Epithelial cell of umbilical artery (primary cell): ENCODE measurements around the gene SRP68. TPM values are rescaled to one million over a fixed set of nuclear protein-coding genes. Genes with fewer than 3 reads are reported as not detected.

ENCODE experiments used
- total RNA-seq: library from RNA; depleted of rRNA; stranded (reverse); fragments of >200 nt; gene quantifications from 2 replicates; pipeline ENCODE4 v1.2.3, GENCODE V29; 2014

SRP68 gene
- total RNA-seq: 29.9 and 32.8 TPM in 2 replicates

DNA sequence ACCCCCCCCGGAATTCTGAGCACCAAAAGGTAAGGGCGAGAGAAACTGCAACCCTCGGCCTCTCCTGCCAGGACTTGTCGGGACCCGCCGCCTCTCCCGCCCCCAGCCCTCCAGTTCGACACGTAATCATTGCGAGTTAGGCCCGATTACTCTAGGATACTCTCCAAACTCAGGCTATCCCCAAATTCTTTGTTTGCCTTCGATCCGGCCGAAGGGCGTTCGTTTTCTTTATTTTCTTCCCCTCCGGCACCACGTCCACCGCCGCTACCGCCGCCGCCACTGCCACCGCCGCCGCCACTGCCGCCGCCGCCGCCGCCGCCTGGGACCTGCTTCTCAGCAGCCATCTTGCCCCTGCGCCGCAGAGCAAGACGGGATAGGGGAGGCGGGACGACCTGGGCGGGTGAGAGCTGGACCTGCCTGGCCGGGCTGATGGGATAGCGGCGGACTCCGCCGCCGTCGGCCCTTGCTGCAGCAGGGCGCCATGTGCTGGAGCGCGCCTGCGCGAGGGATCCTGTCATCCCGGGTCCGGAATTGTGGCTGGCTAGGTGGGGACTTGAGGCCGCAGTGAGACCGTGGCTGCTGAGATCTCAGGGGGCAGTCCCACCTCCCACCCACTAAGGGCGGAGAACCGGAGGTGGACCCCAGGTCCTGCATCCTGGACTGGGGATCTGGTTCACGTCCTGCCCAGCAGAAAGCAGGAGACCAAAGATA lies at the start of gene SRP68:
Gene SRP68, minus strand, starts transcription at position 370 of the 711 bp plus-strand sequence. Its CDS starts 26 bp downstream, at position 344.

DNA sequence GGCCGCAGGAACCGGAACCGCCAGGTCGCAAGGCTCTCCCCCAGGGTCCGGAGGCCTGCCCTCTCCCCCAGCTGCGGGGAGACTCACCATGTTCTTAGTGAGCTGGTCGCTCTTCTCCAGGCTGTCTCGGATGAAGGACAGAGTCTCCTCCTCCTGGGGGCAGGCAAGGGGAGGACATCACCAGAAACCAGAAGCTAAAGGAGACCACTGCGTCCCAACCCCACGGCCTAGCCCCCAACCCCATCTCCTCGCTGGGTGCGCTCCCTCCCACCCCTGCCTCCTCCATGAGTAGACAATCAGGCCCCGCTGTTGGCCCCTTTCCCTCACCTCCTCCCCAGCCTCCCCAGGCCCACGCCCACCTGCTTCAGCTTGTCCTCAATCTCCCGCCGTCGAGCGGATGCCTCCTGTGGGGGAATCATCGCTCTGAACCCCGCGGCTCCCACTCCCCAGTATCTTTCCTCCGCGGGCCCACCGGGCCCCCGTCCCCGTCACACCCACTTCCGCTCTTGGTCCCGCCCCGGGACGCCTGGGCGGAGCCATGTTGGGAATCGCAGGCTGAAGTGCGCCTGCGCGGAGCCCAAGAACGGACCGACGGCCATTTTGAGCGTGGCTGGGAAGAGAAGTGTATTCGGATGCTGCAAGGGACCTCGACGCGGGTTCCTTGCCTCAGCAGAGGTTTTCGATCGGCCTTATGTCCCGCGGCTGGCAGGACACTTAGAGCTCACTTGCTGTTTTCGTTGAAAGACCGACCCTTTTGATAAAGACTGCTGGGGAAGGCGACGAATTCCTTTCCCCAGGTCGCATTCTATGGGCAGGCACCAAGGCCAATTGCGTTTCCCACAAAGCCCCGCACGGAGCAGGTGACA lies 31.2 kb upstream of the SRP68 start, which contains the start of gene EXOC7:
Gene EXOC7, minus strand, starts transcription at position 514 of the 866 bp plus-strand sequence. Its CDS starts 95 bp downstream, at position 419.

DNA sequence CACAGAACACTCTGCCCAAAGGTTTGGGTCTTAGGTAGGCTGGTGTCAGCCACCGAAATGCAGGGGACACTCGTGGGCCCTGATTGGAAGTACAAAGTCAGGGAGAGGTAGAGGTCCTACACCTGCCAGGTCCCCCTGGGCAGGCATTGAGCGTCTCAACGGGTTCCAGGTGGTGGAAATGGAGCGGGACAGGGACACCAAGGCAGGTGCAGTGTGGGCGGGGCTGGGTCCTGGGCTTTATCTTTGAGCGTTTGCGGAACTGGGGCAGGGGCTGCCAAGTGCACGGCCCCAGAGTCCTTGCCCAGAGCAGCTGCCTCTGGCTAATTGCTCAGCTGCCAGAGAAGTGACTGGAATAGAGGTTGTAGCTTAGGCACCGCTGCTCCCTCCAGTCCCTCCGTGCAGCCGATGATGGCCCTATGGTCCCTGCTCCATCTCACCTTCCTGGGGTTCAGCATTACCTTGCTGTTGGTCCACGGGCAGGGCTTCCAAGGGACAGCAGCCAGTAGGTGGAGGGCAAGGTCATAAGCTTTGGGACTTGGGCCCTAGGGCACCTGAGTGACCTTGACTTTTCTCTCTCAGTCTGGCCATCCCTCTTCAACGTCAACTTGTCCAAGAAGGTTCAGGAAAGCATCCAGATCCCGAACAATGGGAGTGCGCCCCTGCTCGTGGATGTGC lies 6.7 kb upstream of the SRP68 start, which contains the start of gene ZACN:
Gene ZACN, plus strand, starts transcription at position 323 of the 675 bp plus-strand sequence. Its CDS starts 83 bp downstream, at position 406.

DNA sequence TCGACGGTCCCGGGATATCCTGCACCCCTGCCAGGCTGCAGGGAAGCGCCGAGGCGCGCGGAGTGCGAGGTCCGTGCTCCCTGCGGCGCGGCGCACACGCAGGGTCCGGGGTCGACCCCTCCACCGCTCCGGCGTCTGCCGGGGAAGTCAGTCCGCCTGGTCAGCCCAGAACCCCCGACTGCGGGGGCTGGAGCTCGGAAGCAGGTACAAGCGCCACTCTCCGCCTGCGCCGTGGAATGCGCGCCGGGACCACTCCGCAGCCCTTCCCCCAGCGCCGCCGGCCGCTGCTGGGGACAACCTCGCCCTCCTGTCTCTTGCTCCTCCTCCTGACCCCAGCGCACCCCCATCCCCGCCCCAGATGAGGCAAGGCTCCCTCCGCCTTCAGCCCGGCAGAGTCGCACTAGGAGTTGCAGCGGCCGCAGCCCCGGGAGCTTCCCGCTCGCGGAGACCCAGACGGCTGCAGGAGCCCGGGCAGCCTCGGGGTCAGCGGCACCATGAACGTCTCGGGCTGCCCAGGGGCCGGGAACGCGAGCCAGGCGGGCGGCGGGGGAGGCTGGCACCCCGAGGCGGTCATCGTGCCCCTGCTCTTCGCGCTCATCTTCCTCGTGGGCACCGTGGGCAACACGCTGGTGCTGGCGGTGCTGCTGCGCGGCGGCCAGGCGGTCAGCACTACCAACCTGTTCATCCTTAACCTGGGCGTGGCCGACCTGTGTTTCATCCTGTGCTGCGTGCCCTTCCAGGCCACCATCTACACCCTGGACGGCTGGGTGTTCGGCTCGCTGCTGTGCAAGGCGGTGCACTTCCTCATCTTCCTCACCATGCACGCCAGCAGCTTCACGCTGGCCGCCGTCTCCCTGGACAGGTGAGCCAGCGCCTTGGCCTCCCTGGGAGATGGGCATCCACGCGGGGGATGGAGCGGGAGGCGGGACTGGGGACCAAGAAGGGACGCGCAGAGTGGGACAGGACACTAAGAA lies 2.4 kb upstream of the SRP68 start, which contains the start of gene GALR2:
Gene GALR2, plus strand, starts transcription at position 392 of the 974 bp plus-strand sequence. Its CDS starts 103 bp downstream, at position 495.

GRCh38 chr17:76027159-76027839 lies 45.0 kb downstream of the SRP68 start, which contains the start of gene EVPL:
EVPL (minus strand) TSS chr17:76027306; CDS start chr17:76027198, 108 bp downstream.

GRCh38 chr17:76000755-76001521 lies 71.4 kb downstream of the SRP68 start, which contains the start of gene CDK3:
CDK3 (plus strand) TSS chr17:76000855; CDS start chr17:76001426, 571 bp downstream.

Other genes starting within 250 kb of the SRP68 start
- 1.9 and 3.8 TPM in 2 replicates for gene UNC13D, start 228.1 kb downstream of the SRP68 start, total RNA-seq
- 16.1 and 20.1 TPM in 2 replicates for gene WBP2, start 217.2 kb downstream of the SRP68 start, total RNA-seq
- 27.9 and 37.8 TPM in 2 replicates for gene TRIM47, start 193.9 kb downstream of the SRP68 start, total RNA-seq
- gene TRIM65, start 175.6 kb downstream of the SRP68 start, total RNA-seq: 25.1 and 32.2 TPM in 2 replicates
- gene MRPL38, start 167.6 kb downstream of the SRP68 start, total RNA-seq: 32.2 and 38.3 TPM in 2 replicates
- gene FBF1, start 131.5 kb downstream of the SRP68 start, total RNA-seq: 5.8 and 11.6 TPM in 2 replicates
- gene ACOX1, start 93.4 kb downstream of the SRP68 start, total RNA-seq: 45.1 and 56.1 TPM in 2 replicates
- gene TEN1, start 93.3 kb downstream of the SRP68 start, total RNA-seq: 10.6 and 18.5 TPM in 2 replicates
- 0.46 TPM in 1 of 2 replicates, not detected in the other for gene CDK3, start 71.7 kb downstream of the SRP68 start, total RNA-seq
- under 0.01 TPM in 1 of 2 replicates, not detected in the other for gene EVPL, start 45.2 kb downstream of the SRP68 start, total RNA-seq
- gene GALR2, start 2.3 kb upstream of the SRP68 start, total RNA-seq: not detected in 2 replicates
- gene ZACN, start 6.7 kb upstream of the SRP68 start, total RNA-seq: not detected in 2 replicates
- 53.6 and 78.1 TPM in 2 replicates for gene EXOC7, start 31.3 kb upstream of the SRP68 start, total RNA-seq
- gene FOXJ1, start 68.7 kb upstream of the SRP68 start, total RNA-seq: not detected in 2 replicates
- 0.15 and 0.65 TPM in 2 replicates for gene RNF157, start 168.0 kb upstream of the SRP68 start, total RNA-seq
- gene UBALD2, start 192.8 kb upstream of the SRP68 start, total RNA-seq: 4.0 and 6.2 TPM in 2 replicates
- gene QRICH2, start 235.8 kb upstream of the SRP68 start, total RNA-seq: 1.9 and 2.7 TPM in 2 replicates